SU-DHL-6 (cell line): ENCODE results near the gene PLPP1.

Experiments
- EZH2phosphoT487 ChIP-seq: fragments of 200-600 bp; sonication (generic), shearing (Covaris generic); conservative IDR thresholded peaks from 2 replicates; pipeline ENCODE4 v1.6.1; 2018; ENCODE audit warnings: mild to moderate bottlenecking, antibody characterized with exemption, low read length, moderate library complexity, mixed read lengths
- TF ChIP-seq, protein P1 (sequence below): fragments of 200-600 bp; sonication (generic); IDR thresholded peaks from one replicate; pipeline ENCODE4 v1.5.1; 2017; ENCODE audit warnings: antibody characterized with exemption, mild to moderate bottlenecking, low read length, moderate library complexity; ENCODE audit not compliant: insufficient read depth, poor library complexity, severe bottlenecking

DNA sequence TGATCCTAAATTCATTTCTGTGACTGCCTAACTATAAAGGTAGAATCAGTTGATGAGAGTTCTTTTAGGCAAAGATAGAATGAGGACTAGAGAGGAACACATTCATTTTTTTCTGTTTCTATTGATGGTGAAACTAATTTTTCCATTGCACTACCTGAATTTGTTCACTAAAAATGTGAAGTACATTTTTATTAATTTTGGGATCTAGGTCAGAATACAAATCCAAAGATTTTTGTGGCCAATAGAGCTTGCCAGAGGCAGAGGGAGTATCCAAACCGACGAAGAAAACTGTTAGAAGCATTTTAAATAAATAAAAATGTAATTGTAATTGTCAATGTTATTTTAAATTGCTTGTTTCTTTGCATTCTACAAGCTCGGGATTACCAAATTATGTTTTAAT is 148.9 kb downstream of the PLPP1 start:
- TF ChIP-seq, protein P1, sequence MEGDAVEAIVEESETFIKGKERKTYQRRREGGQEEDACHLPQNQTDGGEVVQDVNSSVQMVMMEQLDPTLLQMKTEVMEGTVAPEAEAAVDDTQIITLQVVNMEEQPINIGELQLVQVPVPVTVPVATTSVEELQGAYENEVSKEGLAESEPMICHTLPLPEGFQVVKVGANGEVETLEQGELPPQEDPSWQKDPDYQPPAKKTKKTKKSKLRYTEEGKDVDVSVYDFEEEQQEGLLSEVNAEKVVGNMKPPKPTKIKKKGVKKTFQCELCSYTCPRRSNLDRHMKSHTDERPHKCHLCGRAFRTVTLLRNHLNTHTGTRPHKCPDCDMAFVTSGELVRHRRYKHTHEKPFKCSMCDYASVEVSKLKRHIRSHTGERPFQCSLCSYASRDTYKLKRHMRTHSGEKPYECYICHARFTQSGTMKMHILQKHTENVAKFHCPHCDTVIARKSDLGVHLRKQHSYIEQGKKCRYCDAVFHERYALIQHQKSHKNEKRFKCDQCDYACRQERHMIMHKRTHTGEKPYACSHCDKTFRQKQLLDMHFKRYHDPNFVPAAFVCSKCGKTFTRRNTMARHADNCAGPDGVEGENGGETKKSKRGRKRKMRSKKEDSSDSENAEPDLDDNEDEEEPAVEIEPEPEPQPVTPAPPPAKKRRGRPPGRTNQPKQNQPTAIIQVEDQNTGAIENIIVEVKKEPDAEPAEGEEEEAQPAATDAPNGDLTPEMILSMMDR: no peak
- TF ChIP-seq EZH2phosphoT487: no peak
